Spleen (tissue), 11 donors: Measurements from ENCODE around the gene DHX29. TPM values are rescaled to one million over a fixed set of nuclear protein-coding genes. Genes with fewer than 3 reads are reported as not detected.

Experiments used
- DNase-seq: peaks from one replicate; pipeline ENCODE4 v3.0.0-alpha.2; 2020
- H3K27ac ChIP-seq, 8 donors: fragments of 200-600 bp; sonication (generic) in 7 of 8; 1 replicate in 4 of 8; 2 replicates in 4 of 8; pipeline versions ENCODE4 v1.5.0 to v1.8.0; 2016 to 2021; ENCODE audit warnings: inconsistent platforms in 4 of 8, mild to moderate bottlenecking in 4 of 8, moderate library complexity in 1 of 8
- H3K27me3 ChIP-seq, 7 donors: fragments of 200-600 bp; sonication (generic) in 6 of 7; replicated peaks in 1 of 7; 1 replicate in 4 of 7; 2 replicates in 3 of 7; pipeline versions ENCODE4 v1.5.0 to v1.8.0; 2016 to 2021; ENCODE audit warnings: inconsistent platforms in 3 of 7, mild to moderate bottlenecking in 1 of 7
- H3K36me3 ChIP-seq, 6 donors: fragments of 200-600 bp; sonication (generic) in 5 of 6; 1 replicate in 4 of 6; 2 replicates in 2 of 6; pipeline versions ENCODE4 v1.5.0 to v1.8.0; 2016 to 2021; ENCODE audit warnings: inconsistent platforms in 2 of 6
- H3K4me1 ChIP-seq, 6 donors: fragments of 200-600 bp; sonication (generic) in 5 of 6; 1 replicate in 3 of 6; 2 replicates in 3 of 6; pipeline versions ENCODE4 v1.5.0 to v1.8.0; 2016 to 2021; ENCODE audit warnings: inconsistent platforms in 3 of 6
- H3K4me3 ChIP-seq, 8 donors: fragments of 200-600 bp; sonication (generic) in 7 of 8; 1 replicate in 4 of 8; 2 replicates in 4 of 8; pipeline versions ENCODE4 v1.5.0 to v1.8.0; 2016 to 2021; ENCODE audit warnings: inconsistent platforms in 4 of 8, mild to moderate bottlenecking in 4 of 8, moderate library complexity in 2 of 8
- H3K9me3 ChIP-seq, 8 donors: fragments of 200-600 bp; sonication (generic) in 7 of 8; 1 replicate in 4 of 8; 2 replicates in 4 of 8; pipeline versions ENCODE4 v1.5.0 to v1.8.0; 2016 to 2021; ENCODE audit warnings: inconsistent platforms in 4 of 8
- CTCF ChIP-seq, 11 experiments: fragments of 200-600 bp in 7 of 11; fragments of 450-650 bp in 4 of 11; sonication (generic) in 4 of 11; IDR thresholded peaks in 8 of 11; conservative IDR thresholded peaks in 3 of 11; 1 replicate in 7 of 11; 2 replicates in 4 of 11; pipeline versions ENCODE4 v1.4.0 to v1.8.0; 2016 to 2021; ENCODE audit warnings: antibody characterized with exemption in 11 of 11, inconsistent platforms in 4 of 11, mild to moderate bottlenecking in 1 of 11
- POLR2A ChIP-seq, 3 donors: fragments of 450-650 bp; IDR thresholded peaks; one replicate each; pipeline ENCODE4 v1.5.1; 2017; ENCODE audit warnings: antibody characterized with exemption in 3 of 3, mild to moderate bottlenecking in 1 of 3
- POLR2AphosphoS5 ChIP-seq, 3 donors: sonication (generic); formaldehyde crosslinking; IDR thresholded peaks; one replicate each; pipeline ENCODE4 v1.5.1; 2017; ENCODE audit warnings: antibody characterized with exemption in 3 of 3
- WGBS, 5 donors: extraction: QIAGEN DNeasy Blood & Tissue Kit in 3 of 5; methylation state at CpG; one replicate each; pipeline versions ENCODE4 v1.1.5 to v1.1.7; 2013 to 2018; 5-methylcytosine and 5-hydroxymethylcytosine counted together
- intact Hi-C: fragments of 100-400 bp; cut with DNase I; formaldehyde crosslinking; loops from one replicate; pipeline ENCODE4 v1.15.0; 2023; ENCODE audit warnings: low total_unique reads
- polyA plus RNA-seq, 3 donors: library from polyadenylated mRNA; stranded (reverse); fragments of 200-250 nt; gene quantifications; one replicate each; pipeline ENCODE4 v1.2.1, GENCODE V29; 2013
- total RNA-seq, 7 donors: library from RNA; depleted of rRNA in 3 of 7; stranded (reverse); fragments of >200 nt in 3 of 7; fragmentation: NEBNext Ultra II Directional in 4 of 7; extraction: Animal tissue kit (Norgen Biotek cat#: 25700) in 4 of 7; gene quantifications; one replicate each; pipeline versions ENCODE4 v1.1.0 to v1.2.1, GENCODE V29; 2016 to 2021
- donor health status: healthy with polysubstance abuse.
- donor health status: DM: no; HTN: no; CAD: no; lungs with moderate emphysema.
- donor health status: DM: no; HTN: no; CAD: no.
- donor health status: Bipolar disorder and iron deficiency.
- donor health status: healthy.
- donor health status: DM: no; HTN: no; CAD: no.
- donor health status: DM: yes; HTN: yes; CAD: no.

Gene DHX29
- total and polyA plus RNA-seq, 10 donors = 4.5 to 27.0 (median 17.5) TPM

DNA sequence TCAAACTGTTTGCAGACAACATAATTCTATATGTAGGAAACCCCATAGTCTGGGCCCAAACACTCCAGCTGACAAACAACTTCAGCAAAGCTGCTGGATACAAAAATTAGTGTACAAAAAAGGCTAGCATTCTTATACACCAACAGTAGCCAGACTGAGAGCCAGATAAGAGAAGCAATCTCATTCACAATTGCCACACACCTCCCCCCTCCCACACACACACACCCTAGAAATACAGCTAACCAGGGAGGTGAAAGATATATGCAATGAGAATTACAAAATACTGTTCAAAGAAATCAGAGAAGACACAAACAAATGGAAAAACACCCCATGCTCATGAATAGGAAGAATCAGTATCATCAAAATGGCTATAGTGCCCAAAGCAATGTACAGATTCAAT lies 9.3 kb upstream of the DHX29 start:
- no peak overlapping the region for H3K4me3 ChIP-seq
- no peaks in the 10 kb centered on the region for H3K36me3 ChIP-seq
- intact Hi-C loops = no loop called here
- TF ChIP-seq CTCF (IDR thresholded peaks at IDR 0.05 in 8 of 11, conservative IDR thresholded peaks at IDR 0.05 in 3 of 11) (no peak), POLR2A (IDR thresholded peaks at IDR 0.05) (no peak), POLR2AphosphoS5 (IDR thresholded peaks at IDR 0.05) (no peak)
- H3K9me3 ChIP-seq = peaks cover 0 to 5% (median 0%) of the 10 kb centered on the region in 8 donors
- H3K27me3 ChIP-seq = no peaks in the 10 kb centered on the region
- peaks cover 0 to 60% (median 27%) of the 10 kb centered on the region in 6 donors for H3K4me1 ChIP-seq
- no peak for DNase-seq
- no peak overlapping the region for H3K27ac ChIP-seq

DNA sequence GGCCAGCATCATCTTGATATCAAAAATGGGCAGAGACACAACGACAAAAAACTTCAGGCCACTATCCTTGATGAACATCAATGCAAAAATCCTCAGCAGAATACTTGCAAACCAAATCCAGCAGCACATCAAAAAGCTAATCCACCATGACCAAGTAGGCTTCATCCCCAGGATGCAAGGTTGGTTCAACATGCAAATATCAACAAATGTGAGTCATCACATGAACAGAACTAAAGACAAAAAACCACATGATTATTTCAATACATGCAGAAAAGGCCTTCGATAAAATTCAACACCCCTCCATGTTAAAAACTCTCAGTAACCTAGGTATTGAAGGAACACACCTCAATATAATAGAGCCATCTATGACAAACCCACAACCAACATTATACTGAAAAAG lies 8.8 kb upstream of the DHX29 start:
- H3K9me3 ChIP-seq = peaks cover 0 to 5% (median 0%) of the 10 kb centered on the region in 8 donors

DNA sequence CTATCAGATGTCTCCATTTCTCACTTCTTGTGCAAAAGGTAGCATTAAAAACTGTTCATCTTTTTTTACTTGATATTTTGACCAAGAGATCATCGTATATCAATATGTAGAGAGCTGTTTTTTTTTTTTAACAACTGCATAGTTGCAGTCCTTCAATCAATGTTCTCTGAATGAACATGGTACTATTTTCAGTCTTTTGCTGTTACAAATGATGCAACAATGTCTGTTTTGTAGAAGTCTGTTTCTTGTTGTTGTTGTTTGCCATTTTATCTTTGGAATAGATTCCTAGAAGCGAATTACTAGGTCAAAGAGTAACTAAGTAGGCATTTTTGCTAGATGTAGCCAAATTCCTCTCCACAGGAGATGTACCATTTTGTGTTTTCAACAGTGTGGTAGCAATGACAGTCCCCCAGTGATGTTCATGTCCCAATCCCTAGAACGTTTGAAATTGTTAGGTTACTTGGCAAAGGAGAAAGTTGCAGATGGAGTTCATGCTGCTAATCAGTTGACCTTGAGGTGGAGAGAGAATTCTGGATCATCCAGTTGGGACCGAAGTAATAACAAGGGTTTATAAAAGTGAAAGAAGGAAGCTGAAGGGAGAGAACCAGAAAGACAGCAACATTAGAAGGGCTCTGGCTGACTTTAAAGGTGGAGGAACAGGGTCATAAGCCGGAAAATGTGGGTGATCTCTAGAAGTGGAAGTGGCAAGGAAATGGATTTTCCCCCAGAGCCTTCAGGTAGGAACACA lies 6.5 kb upstream of the DHX29 start:
- DNase-seq = no peak
- TF ChIP-seq POLR2AphosphoS5 (IDR thresholded peaks at IDR 0.05) = no peak
- no peak for TF ChIP-seq POLR2A (IDR thresholded peaks at IDR 0.05)
- no peak for TF ChIP-seq CTCF (IDR thresholded peaks at IDR 0.05 in 8 of 11, conservative IDR thresholded peaks at IDR 0.05 in 3 of 11)
- intact Hi-C loops = no loop called here
- no peaks in the 10 kb centered on the region for H3K27me3 ChIP-seq
- H3K4me3 ChIP-seq = no peak overlapping the region
- peaks cover 17 to 77% (median 49%) of the 10 kb centered on the region in 6 donors for H3K4me1 ChIP-seq
- WGBS, 5 donors = 63 to 79% (median 73%) methylated on average over 5 of the region's 5 CpGs
- H3K27ac ChIP-seq = peak overlapping the region in 2 of 8 donors; percentile 4 to 26
- peaks cover 0 to 5% (median 0%) of the 10 kb centered on the region in 8 donors for H3K9me3 ChIP-seq
- no peaks in the 10 kb centered on the region for H3K36me3 ChIP-seq

More for the DNA sequence above, 8.8 kb upstream of the DHX29 start:
- no peak for DNase-seq
- no peaks in the 10 kb centered on the region for H3K36me3 ChIP-seq
- H3K27ac ChIP-seq = no peak overlapping the region
- intact Hi-C loops = no loop called here
- TF ChIP-seq POLR2AphosphoS5 (IDR thresholded peaks at IDR 0.05) (no peak), CTCF (IDR thresholded peaks at IDR 0.05 in 8 of 11, conservative IDR thresholded peaks at IDR 0.05 in 3 of 11) (no peak), POLR2A (IDR thresholded peaks at IDR 0.05) (no peak)
- WGBS, 5 donors = 92 to 100% (median 95%) methylated on average over 2 of the region's 2 CpGs
- no peak overlapping the region for H3K4me3 ChIP-seq
- no peaks in the 10 kb centered on the region for H3K27me3 ChIP-seq
- H3K4me1 ChIP-seq = peaks cover 0 to 66% (median 30%) of the 10 kb centered on the region in 6 donors

GRCh38 chr5:55308254-55308836 lies 851 bp upstream of the DHX29 start:
- TF ChIP-seq CTCF (IDR thresholded peaks at IDR 0.05 in 8 of 11, conservative IDR thresholded peaks at IDR 0.05 in 3 of 11) (no peak), POLR2AphosphoS5 (IDR thresholded peaks at IDR 0.05) (no peak), POLR2A (IDR thresholded peaks at IDR 0.05) (no peak)
- no peaks in the 10 kb centered on the region for H3K9me3 ChIP-seq
- peak overlapping the region; percentile 90 to 97 (median 94) for H3K27ac ChIP-seq
- 0 to 1% (median 1%) methylated on average over 13 of the region's 13 CpGs for WGBS, 5 donors
- no peaks in the 10 kb centered on the region for H3K36me3 ChIP-seq
- no peak for DNase-seq
- intact Hi-C loops = no loop called here
- no peaks in the 10 kb centered on the region for H3K27me3 ChIP-seq
- peaks cover 51 to 89% (median 74%) of the 10 kb centered on the region in 6 donors for H3K4me1 ChIP-seq
- H3K4me3 ChIP-seq = peak overlapping the region; percentile 61 to 91 (median 76)
